Esophagus squamous epithelium (tissue), 5 donors: Measurements from ENCODE around the gene BTBD10. TPM values are rescaled to one million over a fixed set of nuclear protein-coding genes. Genes with fewer than 3 reads are reported as not detected.
"Not testable (repeated sequence)": the region's sequence is repeated elsewhere in the genome, so short reads cannot be mapped to it uniquely, and the experiment has no call there.

Experiments used
- DNase-seq: peaks from one replicate; lab custom pipeline; 2025; lab: John Stamatoyannopoulos, UW
- H3K27ac ChIP-seq, 4 donors: fragments of 200-600 bp; sonication (generic); one replicate each; pipeline ENCODE4 v1.5.1; 2016 to 2019; ENCODE audit warnings: mild to moderate bottlenecking in 1 of 4
- H3K27me3 ChIP-seq, 4 donors: fragments of 200-600 bp; sonication (generic); 1 replicate in 3 of 4; 2 replicates in 1 of 4; pipeline versions ENCODE4 v1.5.1 to v1.6.0; 2017 to 2021; ENCODE audit warnings: antibody characterized with exemption in 1 of 4
- H3K36me3 ChIP-seq, 3 donors: fragments of 200-600 bp; sonication (generic); one replicate each; pipeline ENCODE4 v1.5.1; 2016 to 2019
- H3K4me1 ChIP-seq, 3 donors: fragments of 200-600 bp; sonication (generic); one replicate each; pipeline ENCODE4 v1.5.1; 2017 to 2019
- H3K4me3 ChIP-seq, 4 donors: fragments of 200-600 bp; sonication (generic); 1 replicate in 3 of 4; 2 replicates in 1 of 4; pipeline ENCODE4 v1.5.1; 2016 to 2019; ENCODE audit warnings: mild to moderate bottlenecking in 2 of 4, moderate library complexity in 1 of 4
- H3K9me3 ChIP-seq, 3 donors: fragments of 200-600 bp; sonication (generic); one replicate each; pipeline ENCODE4 v1.5.1; 2016 to 2019
- POLR2A ChIP-seq, 4 donors: fragments of 450-650 bp; IDR thresholded peaks; one replicate each; pipeline ENCODE4 v1.6.1; 2017; ENCODE audit warnings: antibody characterized with exemption in 4 of 4, mild to moderate bottlenecking in 4 of 4, moderate library complexity in 3 of 4
- WGBS, 2 donors: methylation state at CpG; one replicate each; pipeline ENCODE4 v1.1.5; 2018; 5-methylcytosine and 5-hydroxymethylcytosine counted together
- intact Hi-C: fragments of 100-400 bp; cut with DNase I; formaldehyde crosslinking; loops from one replicate; pipeline ENCODE4 v1.15.0; 2022
- total RNA-seq, 4 donors: library from RNA; depleted of rRNA; stranded (reverse); fragments of >200 nt; gene quantifications; one replicate each; pipeline ENCODE4 v1.1.0, GENCODE V29; 2016
- TF ChIP-seq, protein P1 (sequence below), 6 experiments: fragments of 450-650 bp in 4 of 6; fragments of 200-600 bp in 2 of 6; sonication (generic) in 2 of 6; IDR thresholded peaks; one replicate each; pipeline ENCODE4 v1.5.1; 2016 to 2019; ENCODE audit warnings: antibody characterized with exemption in 6 of 6, mild to moderate bottlenecking in 4 of 6, moderate library complexity in 4 of 6
- donor health status: DM: yes; HTN: yes; CAD: no.

Gene BTBD10
- total RNA-seq, 4 donors from 2014 or later, result 45.3 to 56.7 (median 54.0) TPM

DNA sequence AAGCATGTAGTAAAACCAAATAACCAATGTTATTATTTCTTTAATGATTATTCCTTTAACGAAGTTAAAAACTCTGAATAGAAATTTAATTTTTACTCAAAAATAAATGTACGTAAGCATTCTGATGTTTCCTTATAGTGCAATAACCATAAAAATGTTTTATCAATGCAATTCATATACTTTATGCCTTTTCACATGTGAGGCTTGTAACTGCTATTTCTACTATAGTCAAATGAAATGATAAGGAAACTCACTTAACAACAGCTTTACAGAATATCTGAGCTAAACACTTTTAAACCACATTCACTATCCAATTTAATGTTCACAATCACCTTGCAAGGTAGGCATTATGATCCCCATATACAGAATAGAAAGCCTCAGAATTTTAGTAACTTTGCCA is 17.4 kb downstream of the BTBD10 start:
- no peaks in the 10 kb centered on the region for H3K27me3 ChIP-seq
- H3K36me3 ChIP-seq, result no peaks in the 10 kb centered on the region
- intact Hi-C loops, result no loop called here
- H3K4me3 ChIP-seq, result no peak overlapping the region
- 95 to 98% methylated on average over 2 of the region's 2 CpGs for WGBS, 2 donors
- peaks cover 0 to 31% (median 6%) of the 10 kb centered on the region in 3 donors for H3K4me1 ChIP-seq
- TF ChIP-seq, protein P1, sequence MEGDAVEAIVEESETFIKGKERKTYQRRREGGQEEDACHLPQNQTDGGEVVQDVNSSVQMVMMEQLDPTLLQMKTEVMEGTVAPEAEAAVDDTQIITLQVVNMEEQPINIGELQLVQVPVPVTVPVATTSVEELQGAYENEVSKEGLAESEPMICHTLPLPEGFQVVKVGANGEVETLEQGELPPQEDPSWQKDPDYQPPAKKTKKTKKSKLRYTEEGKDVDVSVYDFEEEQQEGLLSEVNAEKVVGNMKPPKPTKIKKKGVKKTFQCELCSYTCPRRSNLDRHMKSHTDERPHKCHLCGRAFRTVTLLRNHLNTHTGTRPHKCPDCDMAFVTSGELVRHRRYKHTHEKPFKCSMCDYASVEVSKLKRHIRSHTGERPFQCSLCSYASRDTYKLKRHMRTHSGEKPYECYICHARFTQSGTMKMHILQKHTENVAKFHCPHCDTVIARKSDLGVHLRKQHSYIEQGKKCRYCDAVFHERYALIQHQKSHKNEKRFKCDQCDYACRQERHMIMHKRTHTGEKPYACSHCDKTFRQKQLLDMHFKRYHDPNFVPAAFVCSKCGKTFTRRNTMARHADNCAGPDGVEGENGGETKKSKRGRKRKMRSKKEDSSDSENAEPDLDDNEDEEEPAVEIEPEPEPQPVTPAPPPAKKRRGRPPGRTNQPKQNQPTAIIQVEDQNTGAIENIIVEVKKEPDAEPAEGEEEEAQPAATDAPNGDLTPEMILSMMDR (IDR thresholded peaks at IDR 0.05), result no peak
- no peak for TF ChIP-seq POLR2A (IDR thresholded peaks at IDR 0.05)
- H3K9me3 ChIP-seq, result no peaks in the 10 kb centered on the region
- no peak overlapping the region for H3K27ac ChIP-seq
- no peak for DNase-seq

DNA sequence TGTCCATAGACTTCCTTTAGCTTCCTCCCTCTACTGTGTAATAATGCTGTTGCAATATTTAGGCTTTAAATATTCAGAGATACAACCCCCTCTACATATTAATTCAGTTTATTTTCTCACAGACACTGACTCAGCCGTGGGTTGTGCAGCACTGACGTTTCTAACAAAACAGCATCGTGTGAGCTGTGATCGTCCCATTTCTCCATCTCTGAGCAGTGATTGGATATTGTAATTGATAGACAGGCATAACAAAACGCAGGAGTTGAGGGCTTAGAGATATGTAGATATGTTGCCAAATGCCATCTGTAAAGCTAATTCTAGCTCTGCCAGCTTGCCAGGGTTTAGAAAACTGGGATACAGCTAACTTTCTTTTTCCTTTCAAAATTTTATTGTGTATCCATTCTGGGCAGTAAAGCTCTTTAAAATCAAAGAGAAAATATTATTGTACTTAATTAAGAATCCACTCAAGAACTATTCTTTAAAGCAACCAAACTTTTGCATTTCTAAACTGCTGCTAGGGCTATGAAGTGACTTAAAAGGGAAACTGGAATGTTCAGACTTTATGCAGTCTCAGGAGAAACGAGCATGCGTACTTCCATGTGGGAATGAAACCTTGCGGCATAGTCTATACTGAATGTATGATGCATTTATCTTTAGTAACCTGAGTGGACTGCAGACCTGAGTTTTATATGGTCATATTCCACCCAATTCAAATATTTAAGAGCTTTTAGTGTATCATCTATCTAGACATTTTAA is 22.7 kb downstream of the BTBD10 start:
- DNase-seq, result no peak
- 20 to 31% methylated on average over 8 of the region's 8 CpGs for WGBS, 2 donors
- Histone ChIP-seq H3K9me3 (no peaks in the 10 kb centered on the region), H3K27ac (peak overlapping the region; percentile 36 to 77 (median 50)), H3K4me3 (peak overlapping the region in 3 of 4 donors; percentile 1 to 48 (median 21)), H3K36me3 (no peaks in the 10 kb centered on the region), H3K27me3 (no peaks in the 10 kb centered on the region), H3K4me1 (peaks cover 4 to 19% (median 8%) of the 10 kb centered on the region in 3 donors)
- intact Hi-C loops, result no loop called here
- no peak for TF ChIP-seq POLR2A (IDR thresholded peaks at IDR 0.05)
- TF ChIP-seq, protein P1 (IDR thresholded peaks at IDR 0.05), result no peak

DNA sequence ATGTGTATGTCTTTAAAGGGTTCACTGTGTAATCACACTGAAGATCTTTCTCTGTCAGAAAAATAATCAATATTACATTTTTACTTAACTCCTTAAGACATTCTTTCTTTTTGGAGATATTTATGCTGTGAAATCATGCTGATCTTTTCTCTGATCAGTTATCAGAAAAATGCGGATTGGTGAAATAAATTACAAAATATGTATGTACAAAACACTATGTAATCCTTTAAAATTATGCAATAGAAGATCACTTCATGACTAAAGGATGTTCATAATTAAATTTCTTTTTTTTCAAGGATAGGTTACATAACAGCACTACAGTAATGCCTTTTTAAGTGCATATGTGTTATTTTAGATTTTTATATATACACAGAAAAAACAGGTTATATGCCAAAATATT is 24.7 kb downstream of the BTBD10 start:
- intact Hi-C loops, result no loop called here
- TF ChIP-seq, protein P1 (IDR thresholded peaks at IDR 0.05), result no peak
- TF ChIP-seq POLR2A (IDR thresholded peaks at IDR 0.05), result no peak
- H3K4me3 ChIP-seq, result no peak overlapping the region
- no peak overlapping the region for H3K27ac ChIP-seq
- peaks cover 4 to 37% (median 8%) of the 10 kb centered on the region in 3 donors for H3K4me1 ChIP-seq
- H3K36me3 ChIP-seq, result no peaks in the 10 kb centered on the region
- WGBS, 2 donors, result 89 to 90% methylated on average over 1 of the region's 1 CpG
- no peaks in the 10 kb centered on the region for H3K27me3 ChIP-seq
- DNase-seq, result no peak
- H3K9me3 ChIP-seq, result no peaks in the 10 kb centered on the region

DNA sequence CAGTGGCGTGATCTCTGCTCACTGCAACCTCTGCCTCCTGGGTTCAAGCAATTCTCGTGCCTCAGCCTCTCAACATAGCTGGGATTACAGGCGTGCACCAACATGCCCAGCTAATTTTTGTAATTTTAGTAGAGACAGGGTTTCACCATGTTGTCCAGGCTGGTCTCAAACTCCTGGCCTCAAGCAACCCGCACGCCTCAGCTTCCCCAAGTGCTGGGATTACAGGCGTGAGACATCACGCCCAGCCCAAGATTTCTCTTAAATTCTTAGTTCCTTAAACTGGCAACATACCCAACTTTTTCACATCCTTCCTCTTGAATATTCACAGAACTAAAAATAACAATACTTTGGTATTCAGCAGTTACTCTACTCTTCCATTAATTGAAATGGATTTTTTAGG is 26.2 kb downstream of the BTBD10 start:
- peaks cover 4 to 42% (median 8%) of the 10 kb centered on the region in 3 donors for H3K4me1 ChIP-seq
- 80 to 82% methylated on average over 6 to 7 of the region's 7 CpGs for WGBS, 2 donors
- DNase-seq, H3K27me3 ChIP-seq, H3K27ac ChIP-seq, intact Hi-C loops, H3K9me3 ChIP-seq, H3K4me3 ChIP-seq, H3K36me3 ChIP-seq: not testable (repeated sequence)

DNA sequence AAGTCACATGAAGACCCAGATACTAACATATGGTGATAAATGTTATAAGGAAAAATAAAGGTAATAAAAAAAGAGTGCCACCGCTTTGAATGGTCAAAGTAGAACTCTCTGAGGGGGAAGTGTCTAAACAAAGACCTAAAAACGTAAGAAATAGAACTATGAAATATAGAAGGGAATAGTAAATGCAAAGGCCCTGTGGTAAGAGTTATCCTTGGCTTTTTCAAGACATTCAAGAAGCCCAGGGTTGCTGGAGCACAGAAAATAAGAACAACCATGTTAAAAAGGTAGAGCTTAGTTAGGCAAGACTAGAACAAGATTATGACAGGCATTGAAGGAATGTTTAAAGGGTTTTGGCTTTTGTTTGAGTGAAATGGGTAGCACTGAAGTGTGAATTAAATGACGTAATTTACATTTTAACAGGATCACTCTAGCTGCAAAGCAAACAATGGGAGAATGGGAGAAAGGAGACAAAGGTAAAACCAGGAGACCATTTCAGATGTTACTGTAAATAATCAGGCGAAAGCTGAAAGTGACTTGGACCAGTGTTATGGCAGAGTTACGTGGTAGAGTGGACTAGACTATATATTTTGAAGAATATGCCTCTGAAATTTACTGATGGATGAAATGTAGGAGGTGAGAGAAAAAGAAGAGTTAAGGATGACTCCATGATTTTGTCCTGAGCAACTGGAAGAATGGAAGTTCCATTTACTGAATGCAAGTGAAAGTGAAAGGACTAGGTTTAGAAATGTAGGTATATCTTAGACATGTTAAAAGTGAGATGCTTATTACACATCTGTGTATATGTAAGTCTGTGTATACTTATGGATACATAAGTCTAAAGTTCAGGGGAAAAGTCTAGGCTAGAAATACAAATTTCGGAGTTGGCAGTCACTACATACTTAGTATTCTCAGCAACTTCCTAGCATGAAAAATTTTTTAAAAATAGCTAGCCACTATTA is 28.5 kb downstream of the BTBD10 start:
- no peaks in the 10 kb centered on the region for H3K27me3 ChIP-seq
- intact Hi-C loops, result no loop called here
- H3K4me1 ChIP-seq, result peaks cover 0 to 28% (median 0%) of the 10 kb centered on the region in 3 donors
- H3K9me3 ChIP-seq, result no peaks in the 10 kb centered on the region
- no peak for TF ChIP-seq POLR2A (IDR thresholded peaks at IDR 0.05)
- TF ChIP-seq, protein P1 (IDR thresholded peaks at IDR 0.05), result no peak
- WGBS, 2 donors, result 61 to 69% methylated on average over 6 of the region's 6 CpGs
- no peak overlapping the region for H3K27ac ChIP-seq
- H3K36me3 ChIP-seq, result no peaks in the 10 kb centered on the region
- no peak for DNase-seq
- no peak overlapping the region for H3K4me3 ChIP-seq
